Upper lobe of right lung (tissue), 1 donor: Measurements from ENCODE around the gene DZIP1L. TPM values are rescaled to one million over a fixed set of nuclear protein-coding genes. Genes with fewer than 3 reads are reported as not detected.
A peak's percentile ranks its signal among the peaks of the same experiment; 100 is the strongest.

Experiments used
- ATAC-seq: fragments of 200-7000 bp; cut with Tn5 transposase; one replicate; pipeline ENCODE4 v1.9.1; 2020; ENCODE audit warnings: mild to moderate bottlenecking, moderate library complexity
- DNase-seq: peaks from one replicate; pipeline ENCODE4 v3.0.0-alpha.2; 2020
- H3K27ac ChIP-seq: fragments of 200-600 bp; one replicate; pipeline ENCODE4 v1.8.0; 2022
- H3K27me3 ChIP-seq: fragments of 200-600 bp; one replicate; pipeline ENCODE4 v1.8.0; 2022; ENCODE audit warnings: mild to moderate bottlenecking
- H3K36me3 ChIP-seq: fragments of 200-600 bp; one replicate; pipeline ENCODE4 v1.8.0; 2022
- H3K4me1 ChIP-seq: fragments of 200-600 bp; one replicate; pipeline ENCODE4 v1.8.0; 2022
- H3K4me3 ChIP-seq: fragments of 200-600 bp; one replicate; pipeline ENCODE4 v1.8.0; 2022; ENCODE audit warnings: mild to moderate bottlenecking
- H3K9me3 ChIP-seq: fragments of 200-600 bp; one replicate; pipeline ENCODE4 v1.8.0; 2022
- intact Hi-C: fragments of 100-400 bp; cut with DNase I; formaldehyde crosslinking; loops from one replicate; pipeline ENCODE4 v1.11.0; 2022
- total RNA-seq: library from RNA; stranded (reverse); fragmentation: NEBNext Ultra II Directional; extraction: Animal tissue kit (Norgen Biotek cat#: 25700); gene quantifications from one replicate; pipeline ENCODE4 v1.2.1, GENCODE V29; 2021
- TF ChIP-seq, protein P1 (sequence below): fragments of 200-600 bp; IDR thresholded peaks from one replicate; pipeline ENCODE4 v1.8.0; 2022; ENCODE audit warnings: antibody characterized with exemption
- donor health status: DM: no; HTN: yes; CAD: no; lungs with severe emphysema.

The DZIP1L gene
- total RNA-seq, 1 donor from 2014 or later, result 8.1 TPM

DNA sequence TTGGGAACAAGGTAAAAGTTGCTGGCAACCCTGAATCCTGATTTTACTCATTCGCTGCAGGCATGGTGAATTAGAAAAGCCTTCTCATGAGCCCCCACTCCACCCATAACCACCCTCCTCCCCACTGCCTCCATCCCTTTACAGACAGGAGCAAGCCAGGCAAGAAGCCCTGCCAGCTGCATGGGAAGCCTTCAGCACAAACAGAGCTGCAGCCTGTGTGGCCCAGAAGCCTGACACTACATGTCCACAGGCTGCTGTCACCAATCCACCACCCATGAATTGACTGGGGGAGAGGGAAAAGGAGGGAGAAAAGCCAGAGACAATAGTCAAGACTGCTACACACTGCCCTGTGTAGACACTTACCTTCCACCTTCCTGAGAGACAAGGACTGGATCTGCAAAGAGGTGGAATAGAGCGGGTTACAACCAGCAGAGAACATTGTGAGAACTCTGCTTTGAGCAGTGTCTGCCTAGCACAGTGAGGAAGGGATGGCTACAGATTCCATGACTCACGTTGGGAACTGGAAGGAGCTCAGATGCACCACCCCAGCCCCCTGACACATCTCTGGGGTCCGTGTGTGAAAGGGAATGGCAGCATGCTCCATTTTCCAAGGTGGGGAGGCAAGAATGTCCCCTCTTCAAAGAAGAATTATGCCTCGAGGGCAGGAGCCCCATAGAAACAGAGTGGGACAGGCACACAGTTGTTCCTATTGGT lies 33.9 kb downstream of the DZIP1L start:
- no peaks in the 10 kb centered on the region for H3K27me3 ChIP-seq
- H3K9me3 ChIP-seq, result no peaks in the 10 kb centered on the region
- H3K36me3 ChIP-seq, result peaks cover 22% of the 10 kb centered on the region
- intact Hi-C loops, result no loop called here
- H3K4me3 ChIP-seq, result no peak overlapping the region
- no peaks in the 10 kb centered on the region for H3K4me1 ChIP-seq
- ATAC-seq, result no peak
- DNase-seq, result no peak
- TF ChIP-seq, protein P1, sequence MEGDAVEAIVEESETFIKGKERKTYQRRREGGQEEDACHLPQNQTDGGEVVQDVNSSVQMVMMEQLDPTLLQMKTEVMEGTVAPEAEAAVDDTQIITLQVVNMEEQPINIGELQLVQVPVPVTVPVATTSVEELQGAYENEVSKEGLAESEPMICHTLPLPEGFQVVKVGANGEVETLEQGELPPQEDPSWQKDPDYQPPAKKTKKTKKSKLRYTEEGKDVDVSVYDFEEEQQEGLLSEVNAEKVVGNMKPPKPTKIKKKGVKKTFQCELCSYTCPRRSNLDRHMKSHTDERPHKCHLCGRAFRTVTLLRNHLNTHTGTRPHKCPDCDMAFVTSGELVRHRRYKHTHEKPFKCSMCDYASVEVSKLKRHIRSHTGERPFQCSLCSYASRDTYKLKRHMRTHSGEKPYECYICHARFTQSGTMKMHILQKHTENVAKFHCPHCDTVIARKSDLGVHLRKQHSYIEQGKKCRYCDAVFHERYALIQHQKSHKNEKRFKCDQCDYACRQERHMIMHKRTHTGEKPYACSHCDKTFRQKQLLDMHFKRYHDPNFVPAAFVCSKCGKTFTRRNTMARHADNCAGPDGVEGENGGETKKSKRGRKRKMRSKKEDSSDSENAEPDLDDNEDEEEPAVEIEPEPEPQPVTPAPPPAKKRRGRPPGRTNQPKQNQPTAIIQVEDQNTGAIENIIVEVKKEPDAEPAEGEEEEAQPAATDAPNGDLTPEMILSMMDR, result no peak
- H3K27ac ChIP-seq, result no peak overlapping the region

DNA sequence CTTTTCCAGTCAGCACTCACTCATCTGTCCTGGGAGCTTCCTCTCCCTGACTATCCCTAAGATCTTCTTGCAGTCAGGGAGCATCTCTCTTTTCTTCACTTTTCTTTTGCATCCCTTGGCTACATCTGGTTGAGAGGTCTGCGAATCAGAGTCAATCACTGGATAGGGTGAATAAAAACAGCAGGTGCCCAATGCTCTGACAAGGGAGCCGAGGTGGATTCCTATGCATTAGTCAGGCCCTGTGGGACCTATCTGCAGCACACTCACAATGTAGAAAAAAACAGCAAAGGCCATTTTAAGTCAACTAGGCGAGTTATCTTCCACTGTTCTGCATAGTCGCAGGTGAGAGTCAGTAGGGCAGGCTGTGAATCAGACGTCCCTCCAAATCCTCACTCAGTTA lies 35.5 kb downstream of the DZIP1L start:
- no peak overlapping the region for H3K4me3 ChIP-seq
- TF ChIP-seq, protein P1, result no peak

GRCh38 chr3:138078901-138079344 lies 36.5 kb downstream of the DZIP1L start:
- Histone ChIP-seq H3K36me3 (peaks cover 16% of the 10 kb centered on the region), H3K9me3 (no peaks in the 10 kb centered on the region), H3K27ac (no peak overlapping the region), H3K4me3 (no peak overlapping the region), H3K27me3 (no peaks in the 10 kb centered on the region), H3K4me1 (no peaks in the 10 kb centered on the region)
- intact Hi-C loops, result no loop called here
- no peak for DNase-seq
- TF ChIP-seq, protein P1, result no peak
- ATAC-seq, result peak; percentile 29

More for the DNA sequence above, 35.5 kb downstream of the DZIP1L start:
- no peak for DNase-seq
- Histone ChIP-seq H3K27me3 (no peaks in the 10 kb centered on the region), H3K9me3 (no peaks in the 10 kb centered on the region), H3K4me1 (no peaks in the 10 kb centered on the region), H3K36me3 (peaks cover 21% of the 10 kb centered on the region), H3K27ac (no peak overlapping the region)
- ATAC-seq, result no peak
- intact Hi-C loops, result no loop called here

- Histone ChIP-seq H3K27ac (no peak overlapping the region), H3K4me3 (no peak overlapping the region), H3K4me1 (no peaks in the 10 kb centered on the region), H3K27me3 (no peaks in the 10 kb centered on the region), H3K36me3 (peaks cover 7% of the 10 kb centered on the region), H3K9me3 (no peaks in the 10 kb centered on the region)
- ATAC-seq (no peak), DNase-seq (no peak)
- TF ChIP-seq, protein P1, result no peak
- intact Hi-C loops, result no loop called here
Observed at GRCh38 chr3:138078096-138078495, 37.3 kb downstream of the DZIP1L start.

- H3K36me3 ChIP-seq, result no peaks in the 10 kb centered on the region
Observed at GRCh38 chr3:138072796-138073195, 42.6 kb downstream of the DZIP1L start.

More at GRCh38 chr3:138072796-138073195, 42.6 kb downstream of the DZIP1L start:
- TF ChIP-seq, protein P1, result no peak
- intact Hi-C loops, result loop anchor here (5.0 kb wide), 1 partner anchor 45 kb away; the partner anchor contains the start of gene DZIP1L
- no peak for ATAC-seq
- no peak overlapping the region for H3K4me3 ChIP-seq
- DNase-seq, result no peak
- no peaks in the 10 kb centered on the region for H3K4me1 ChIP-seq
- H3K27me3 ChIP-seq, result no peaks in the 10 kb centered on the region
- H3K27ac ChIP-seq, result no peak overlapping the region
- H3K9me3 ChIP-seq, result no peaks in the 10 kb centered on the region
